Measurements from ENCODE around the gene UBFD1.
"Not testable (repeated sequence)": the region's sequence is repeated elsewhere in the genome, so short reads cannot be mapped to it uniquely, and the experiment has no call there.

Gene UBFD1

DNA sequence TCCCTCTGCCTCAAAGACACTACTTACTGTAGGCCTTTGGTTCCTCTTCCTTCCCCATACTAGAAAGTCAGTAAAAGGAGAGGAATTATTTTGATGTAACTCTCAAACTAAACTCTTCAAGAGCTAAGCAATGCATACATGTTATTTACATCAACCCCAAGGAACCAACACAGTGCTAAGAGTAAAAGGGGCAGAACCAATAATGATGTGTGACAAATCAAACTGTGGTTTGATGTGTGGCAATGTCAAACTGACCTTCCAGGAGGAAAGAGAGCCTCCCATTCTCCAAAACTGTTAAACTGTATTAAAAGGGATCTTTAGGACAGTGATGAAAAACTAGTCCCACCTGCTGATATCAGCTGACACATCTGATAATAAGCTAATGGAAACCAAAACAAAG is 22.9 kb downstream of the UBFD1 start:
- CTCF ChIA-PET: no interaction called here
- H3K27ac ChIP-seq: no peak overlapping the region
- no peak for DNase-seq (ENCODE audit: low spot score)
- POLR2A ChIA-PET (ENCODE audit: low non-redundant PET): interaction anchor here (0.7 kb wide), 1 partner anchor 12 kb away, joined by 5 read pairs; no protein-coding TSS in a partner anchor
- TF ChIP-seq, protein P1, sequence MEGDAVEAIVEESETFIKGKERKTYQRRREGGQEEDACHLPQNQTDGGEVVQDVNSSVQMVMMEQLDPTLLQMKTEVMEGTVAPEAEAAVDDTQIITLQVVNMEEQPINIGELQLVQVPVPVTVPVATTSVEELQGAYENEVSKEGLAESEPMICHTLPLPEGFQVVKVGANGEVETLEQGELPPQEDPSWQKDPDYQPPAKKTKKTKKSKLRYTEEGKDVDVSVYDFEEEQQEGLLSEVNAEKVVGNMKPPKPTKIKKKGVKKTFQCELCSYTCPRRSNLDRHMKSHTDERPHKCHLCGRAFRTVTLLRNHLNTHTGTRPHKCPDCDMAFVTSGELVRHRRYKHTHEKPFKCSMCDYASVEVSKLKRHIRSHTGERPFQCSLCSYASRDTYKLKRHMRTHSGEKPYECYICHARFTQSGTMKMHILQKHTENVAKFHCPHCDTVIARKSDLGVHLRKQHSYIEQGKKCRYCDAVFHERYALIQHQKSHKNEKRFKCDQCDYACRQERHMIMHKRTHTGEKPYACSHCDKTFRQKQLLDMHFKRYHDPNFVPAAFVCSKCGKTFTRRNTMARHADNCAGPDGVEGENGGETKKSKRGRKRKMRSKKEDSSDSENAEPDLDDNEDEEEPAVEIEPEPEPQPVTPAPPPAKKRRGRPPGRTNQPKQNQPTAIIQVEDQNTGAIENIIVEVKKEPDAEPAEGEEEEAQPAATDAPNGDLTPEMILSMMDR (conservative IDR thresholded peaks at IDR 0.05; ENCODE audit: low read depth): no peak

GRCh38 chr16:23581764-23582163 is 24.2 kb downstream of the UBFD1 start:
- CTCF ChIA-PET: no interaction called here
- POLR2A ChIA-PET (ENCODE audit: low non-redundant PET): no interaction called here
- TF ChIP-seq, protein P1 (conservative IDR thresholded peaks at IDR 0.05; ENCODE audit: low read depth): no peak
- no peak overlapping the region for H3K27ac ChIP-seq
- no peak for DNase-seq (ENCODE audit: low spot score)

DNA sequence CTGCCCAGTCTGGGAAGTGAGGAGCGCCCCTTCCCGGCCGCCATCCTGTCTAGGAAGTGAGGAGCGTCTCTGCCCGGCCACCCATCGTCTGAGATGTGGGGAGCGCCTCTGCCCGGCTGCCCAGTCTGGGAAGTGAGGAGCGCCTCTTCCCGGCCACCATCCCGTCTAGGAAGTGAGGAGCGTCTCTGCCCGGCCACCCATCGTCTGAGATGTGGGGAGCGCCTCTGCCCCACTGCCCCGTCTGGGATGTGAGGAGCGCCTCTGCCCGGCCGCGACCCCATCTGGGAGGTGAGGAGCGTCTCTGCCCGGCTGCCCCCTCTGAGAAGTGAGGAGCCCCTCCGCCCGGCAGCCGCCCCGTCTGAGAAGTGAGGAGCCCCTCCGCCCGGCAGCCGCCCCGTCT is 25.7 kb downstream of the UBFD1 start:
- H3K27ac ChIP-seq; DNase-seq (ENCODE audit: low spot score); CTCF ChIA-PET; POLR2A ChIA-PET (ENCODE audit: low non-redundant PET): not testable (repeated sequence)

GRCh38 chr16:23584186-23585076 is 26.9 kb downstream of the UBFD1 start:
- H3K27ac ChIP-seq: no peak overlapping the region
- DNase-seq (ENCODE audit: low spot score): no peak
- ChIA-PET POLR2A (ENCODE audit: low non-redundant PET) (no interaction called here), CTCF (no interaction called here)
- TF ChIP-seq, protein P1 (conservative IDR thresholded peaks at IDR 0.05; ENCODE audit: low read depth): no peak

GRCh38 chr16:23587726-23588125 is 30.2 kb downstream of the UBFD1 start:
- ChIA-PET POLR2A (ENCODE audit: low non-redundant PET) (no interaction called here), CTCF (no interaction called here)
- TF ChIP-seq, protein P1 (conservative IDR thresholded peaks at IDR 0.05; ENCODE audit: low read depth): no peak
- DNase-seq (ENCODE audit: low spot score): no peak
- H3K27ac ChIP-seq: no peak overlapping the region

DNA sequence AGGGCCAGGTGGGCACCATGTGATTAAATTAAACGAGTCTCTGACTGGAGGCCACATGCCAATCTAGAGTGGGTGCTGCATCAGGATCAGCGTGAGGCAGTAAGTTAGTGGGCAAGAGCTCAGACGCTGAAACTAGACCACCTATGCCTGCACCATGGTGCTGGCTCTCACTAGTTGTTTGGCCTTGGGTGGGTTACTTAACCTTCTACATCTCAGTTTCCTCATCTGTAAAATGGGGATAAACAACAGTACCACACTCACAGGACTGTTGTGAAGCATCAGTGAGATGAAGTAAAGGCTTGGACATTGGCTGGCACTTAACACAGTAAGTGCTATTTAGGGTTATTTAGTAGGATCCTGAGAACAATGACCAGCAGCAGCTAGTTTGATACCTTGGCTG is 32.7 kb downstream of the UBFD1 start:
- TF ChIP-seq, protein P1 (conservative IDR thresholded peaks at IDR 0.05; ENCODE audit: low read depth): no peak
- CTCF ChIA-PET: no interaction called here
- POLR2A ChIA-PET (ENCODE audit: low non-redundant PET): no interaction called here
- no peak overlapping the region for H3K27ac ChIP-seq
- DNase-seq (ENCODE audit: low spot score): no peak

GRCh38 chr16:23594186-23594585 is 36.7 kb downstream of the UBFD1 start:
- CTCF ChIA-PET: no interaction called here
- DNase-seq (ENCODE audit: low spot score): no peak
- POLR2A ChIA-PET (ENCODE audit: low non-redundant PET): no interaction called here
- H3K27ac ChIP-seq: no peak overlapping the region
- TF ChIP-seq, protein P1 (conservative IDR thresholded peaks at IDR 0.05; ENCODE audit: low read depth): no peak
